ENCODE measurements around the gene MIS18BP1.
"Not testable (repeated sequence)": the region's sequence is repeated elsewhere in the genome, so short reads cannot be mapped to it uniquely, and the experiment has no call there.

Gene MIS18BP1

DNA sequence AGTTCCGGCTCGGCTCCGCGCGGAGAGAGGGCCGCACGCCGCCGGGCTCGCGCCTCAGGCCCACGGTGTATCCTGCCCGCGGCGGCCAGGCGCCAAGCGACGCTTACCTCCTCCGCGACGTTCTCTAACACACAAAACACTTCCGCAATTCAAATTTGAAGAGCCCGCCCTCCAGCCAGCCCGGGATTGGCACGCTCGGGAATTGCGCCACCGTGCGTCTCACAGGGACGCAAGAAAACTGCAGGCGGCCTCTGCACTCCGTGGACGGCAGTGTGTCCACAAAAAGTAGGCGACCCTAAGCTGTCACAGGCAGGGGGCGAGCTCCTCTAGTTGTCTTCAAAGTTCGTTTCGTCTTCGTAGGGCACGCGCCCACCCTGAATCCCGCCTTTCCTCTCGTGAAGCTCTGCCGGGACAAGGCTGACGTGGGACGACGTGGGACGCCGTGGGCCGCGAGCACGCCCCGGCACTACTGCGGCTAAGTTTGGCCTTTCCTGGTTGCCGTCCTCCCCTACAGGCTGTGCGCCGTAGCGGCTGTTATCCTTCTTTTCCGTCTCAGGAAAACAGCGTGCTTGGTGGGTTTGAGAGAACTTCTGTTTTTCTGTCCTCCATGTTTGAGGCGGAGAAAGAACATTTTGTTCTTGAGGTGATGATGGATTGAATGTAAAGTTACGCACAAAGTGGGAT is at the start of gene MIS18BP1:
Gene MIS18BP1 (minus strand): TSS at position 133 of the 684 bp plus-strand sequence. CDS start 5,916 bp downstream, outside the sequence.
- DNase-seq = peak; percentile 67

DNA sequence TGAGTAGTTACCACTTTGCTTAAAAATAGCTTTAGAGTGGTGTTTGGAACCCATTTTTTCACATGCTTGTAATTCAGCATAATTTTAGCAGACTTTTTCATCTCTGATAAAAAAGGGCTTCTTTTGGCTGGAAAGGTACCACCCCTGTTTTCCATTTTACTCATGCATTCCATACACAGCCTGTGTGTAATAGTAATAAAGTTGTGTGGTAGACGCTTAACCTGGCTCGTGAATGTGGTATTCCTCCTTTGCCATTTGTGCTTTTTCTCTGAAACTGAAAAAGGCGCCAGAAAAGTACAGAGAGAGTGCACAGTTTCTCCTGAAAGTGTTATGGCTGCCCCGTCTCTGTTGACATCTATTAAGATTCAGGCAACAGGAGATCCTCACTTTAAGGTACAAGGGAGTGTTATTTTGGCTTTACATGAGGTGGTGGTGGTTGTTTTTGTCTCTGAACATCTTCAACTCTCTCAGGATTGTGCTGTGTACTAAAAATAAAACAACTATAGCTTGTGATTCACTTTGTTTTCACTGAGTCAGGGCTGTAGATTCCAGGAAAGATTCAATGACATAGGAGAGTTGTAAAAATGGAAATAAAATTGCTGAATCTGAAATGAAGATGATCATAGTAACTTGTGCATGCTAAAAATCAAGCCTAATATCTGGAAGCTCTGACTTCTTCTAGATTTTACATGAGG is 45.6 kb upstream of the MIS18BP1 start:
- DNase-seq = no peak

DNA sequence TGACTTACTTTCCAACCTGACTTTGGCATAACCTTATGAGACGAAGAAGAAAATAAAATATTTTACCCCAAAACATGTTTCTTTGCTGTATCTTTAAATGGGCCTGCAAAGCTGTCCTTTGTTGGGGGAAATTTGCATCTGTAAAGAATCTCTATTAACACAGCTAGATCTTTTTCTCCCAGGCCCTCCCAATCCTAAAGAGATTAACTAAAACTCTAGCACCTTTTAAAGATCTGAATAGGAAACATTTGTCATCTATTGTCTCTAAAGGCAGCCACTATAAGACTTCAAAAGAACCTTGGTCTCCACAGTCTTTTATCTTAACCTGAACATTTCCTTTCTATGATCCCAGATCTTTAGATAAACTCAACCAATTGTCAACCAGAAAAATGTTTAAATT is 41.8 kb upstream of the MIS18BP1 start:
- not testable (repeated sequence) for DNase-seq

DNA sequence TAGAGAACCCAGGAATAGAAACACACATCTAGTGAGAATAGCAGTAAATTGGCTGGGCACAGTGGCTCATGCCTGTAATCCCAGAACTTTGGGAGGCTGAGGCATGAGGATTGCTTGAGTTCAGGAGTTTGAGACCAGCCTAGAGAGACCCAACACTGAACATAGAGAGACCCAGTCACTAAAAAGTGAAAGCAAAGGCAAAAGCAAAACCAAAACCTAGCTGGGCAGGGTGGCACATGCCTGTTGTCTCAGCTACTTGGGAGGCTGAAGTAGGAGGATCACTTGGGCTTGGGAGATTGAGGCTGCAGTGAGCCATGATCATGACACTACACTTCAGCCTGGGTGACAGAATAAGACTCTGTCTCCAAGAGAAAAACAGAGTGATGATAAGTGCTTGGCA is 37.5 kb upstream of the MIS18BP1 start:
- no peak for DNase-seq

DNA sequence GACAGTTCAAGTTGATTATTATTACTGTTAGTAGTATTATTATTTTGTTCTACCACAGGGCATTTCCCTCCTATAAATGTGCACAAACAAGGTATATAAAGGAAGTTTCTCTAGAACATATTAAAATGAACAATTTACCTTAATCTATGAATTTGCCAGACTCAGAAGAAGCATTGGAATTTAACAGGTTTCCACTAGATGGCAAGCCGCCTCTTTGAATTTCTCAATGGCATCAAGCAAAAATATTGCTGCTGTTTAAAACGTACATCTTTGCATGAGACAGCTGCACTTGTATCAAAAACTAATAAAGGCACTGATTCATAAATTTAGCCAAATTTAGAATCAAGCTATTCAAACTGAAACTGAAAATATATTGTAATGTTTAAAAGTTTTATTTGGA is 34.6 kb upstream of the MIS18BP1 start:
- no peak for DNase-seq

DNA sequence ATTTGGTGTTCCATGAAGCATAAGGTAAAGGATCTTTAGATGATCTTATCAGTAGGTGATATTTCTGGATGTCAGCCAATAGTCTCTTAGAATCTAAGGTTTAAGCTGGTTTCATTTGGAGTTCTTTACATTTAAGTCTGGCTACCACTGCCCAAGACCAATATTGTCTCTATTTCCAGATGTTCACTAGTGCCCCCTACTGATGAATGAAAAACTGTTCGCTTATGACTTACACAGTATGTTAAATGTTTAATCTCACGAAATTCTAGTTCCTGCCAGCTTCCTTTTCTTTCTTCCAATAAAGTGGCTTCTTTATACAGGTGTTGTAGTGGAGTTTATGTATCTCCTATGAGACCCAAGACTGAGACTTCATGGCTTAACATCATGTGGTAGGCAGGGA is 31.8 kb upstream of the MIS18BP1 start:
- DNase-seq = no peak

DNA sequence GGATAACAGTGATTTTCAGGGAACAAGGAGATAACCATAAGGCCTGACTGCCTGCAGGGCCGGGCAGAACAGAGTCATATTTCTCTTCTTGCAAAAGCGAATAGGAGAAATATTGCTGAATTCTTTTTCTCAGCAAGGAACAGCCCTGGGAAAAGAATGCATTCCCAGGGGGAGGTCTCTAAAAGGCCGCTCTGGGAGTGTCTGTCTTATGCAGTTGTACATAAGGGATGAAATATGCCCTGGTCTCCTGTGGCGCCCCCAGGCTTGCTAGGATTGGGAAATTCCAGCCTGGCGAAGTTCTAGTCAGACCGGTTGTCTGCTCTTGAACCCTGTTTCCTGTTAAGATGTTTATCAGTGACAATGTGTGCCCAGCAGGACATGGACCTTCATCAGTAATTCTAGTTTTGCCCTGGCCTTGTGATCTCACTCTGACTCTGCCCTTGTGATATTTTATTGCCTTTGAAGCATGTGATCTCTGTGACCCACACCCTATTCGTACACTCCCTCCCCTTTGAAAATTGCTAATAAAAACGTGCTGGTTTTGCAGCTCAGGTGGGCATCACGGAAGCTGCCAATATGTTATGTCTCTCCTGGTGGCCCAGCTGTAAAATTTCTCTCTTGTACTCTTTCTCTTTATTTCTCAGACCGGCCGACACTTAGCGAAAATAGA is 28.9 kb upstream of the MIS18BP1 start:
- DNase-seq = not testable (repeated sequence)

DNA sequence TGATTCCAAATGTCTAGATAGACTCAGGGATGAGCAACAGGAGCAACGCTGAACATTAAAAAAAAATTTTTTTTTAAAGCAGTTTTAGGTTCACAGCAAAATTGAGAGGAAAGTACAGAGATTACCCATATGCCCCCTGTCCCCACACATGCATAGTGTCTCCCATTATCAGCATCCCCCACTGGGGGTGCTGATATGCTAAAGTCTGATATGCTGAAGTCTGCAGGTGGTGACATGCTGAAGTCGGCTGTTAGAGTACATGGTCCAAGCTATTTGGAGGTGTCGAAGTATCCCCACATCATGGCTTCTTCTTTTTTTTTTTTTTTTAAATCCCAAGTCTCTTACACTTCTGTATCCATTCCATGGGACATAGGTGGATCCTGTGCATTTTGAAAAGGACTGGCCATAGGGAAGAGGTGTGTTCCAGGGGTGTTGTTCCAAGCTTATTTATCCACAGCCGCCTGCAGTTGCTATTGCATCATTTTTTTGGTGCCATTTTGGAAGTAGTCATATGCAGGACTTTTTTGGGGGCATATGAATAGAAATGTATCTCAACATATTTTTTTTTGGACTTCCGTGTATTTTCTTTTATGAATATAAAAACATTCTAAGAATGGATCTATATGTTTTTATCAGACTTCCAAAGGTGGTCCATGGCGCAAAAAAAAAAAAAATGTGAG is 19.0 kb upstream of the MIS18BP1 start:
- no peak for DNase-seq

DNA sequence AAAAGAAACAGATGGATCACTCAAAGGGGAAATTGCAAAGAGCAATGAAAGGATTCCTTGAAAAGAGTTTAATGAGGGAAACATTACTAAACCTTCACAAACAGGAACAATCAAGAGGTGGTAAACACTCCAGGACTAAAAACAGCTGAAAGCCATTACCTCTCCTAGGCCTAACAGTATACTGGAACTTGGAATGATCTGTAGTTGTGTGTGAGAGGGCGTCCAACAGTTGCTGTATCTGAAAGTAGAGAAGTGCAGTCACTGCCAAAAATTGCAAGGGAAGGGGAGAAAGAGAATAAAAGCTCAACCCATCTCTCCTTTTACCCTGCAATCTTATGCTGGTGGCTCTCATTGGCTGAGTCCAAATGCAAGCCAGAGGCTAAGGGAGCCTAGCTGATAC is 17.0 kb upstream of the MIS18BP1 start:
- no peak for DNase-seq

DNA sequence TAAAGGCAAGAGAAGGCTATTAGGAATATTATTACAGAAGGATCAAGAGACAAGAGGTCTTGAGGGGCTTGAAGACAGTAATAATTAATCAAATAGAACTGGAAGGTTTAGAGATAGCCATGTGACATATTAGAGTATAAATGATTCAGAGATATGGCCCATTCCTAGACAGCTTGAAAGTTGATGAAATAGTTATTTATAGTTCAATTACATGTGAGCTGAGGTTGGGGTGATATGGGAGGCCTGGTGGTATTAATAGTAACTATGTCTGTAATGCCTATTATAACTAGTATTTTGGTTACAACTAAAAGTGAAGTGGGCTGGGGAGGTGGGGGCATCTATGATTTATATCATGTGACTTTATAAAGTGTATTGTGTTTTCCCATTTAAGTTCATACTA is 14.1 kb upstream of the MIS18BP1 start:
- no peak for DNase-seq

DNA sequence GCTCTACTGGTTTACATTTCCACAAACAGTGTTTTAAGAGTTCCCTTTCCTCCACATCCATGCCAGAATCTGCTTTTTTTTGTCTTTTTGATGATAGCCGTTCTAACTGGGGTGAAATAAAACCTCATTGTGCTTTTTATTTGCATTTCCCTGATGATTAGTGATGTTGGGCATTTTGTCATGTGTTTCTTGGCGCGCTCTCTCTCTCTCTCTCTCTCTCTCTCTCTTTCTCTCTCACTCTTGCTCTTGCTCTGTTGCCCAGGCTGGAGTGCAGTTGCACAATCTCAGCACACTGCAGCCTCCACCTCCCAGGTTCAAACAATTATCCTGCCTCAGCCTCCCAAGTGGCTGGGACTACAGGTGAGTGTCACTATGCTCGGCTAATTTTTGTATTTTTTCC is 9.6 kb upstream of the MIS18BP1 start:
- no peak for DNase-seq

DNA sequence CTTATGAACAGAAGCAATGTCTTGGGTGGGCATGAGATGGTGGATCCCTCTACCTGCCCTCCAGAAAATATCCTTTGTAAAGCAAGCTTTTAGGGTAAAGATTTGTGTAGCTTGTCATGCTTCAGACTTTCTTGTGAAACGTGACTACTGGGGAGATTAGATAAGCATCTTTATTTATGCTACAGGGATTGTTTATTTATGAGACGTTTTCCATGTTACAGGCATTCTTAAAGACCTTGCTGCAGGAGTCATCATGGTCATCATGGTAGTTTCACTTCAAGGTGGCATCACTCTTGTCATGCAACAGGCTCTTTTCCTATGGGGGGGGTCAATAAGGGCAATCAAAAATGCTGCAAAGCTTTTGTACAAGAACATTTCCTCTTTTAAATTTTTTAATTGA is 8.2 kb upstream of the MIS18BP1 start:
- DNase-seq = no peak

DNA sequence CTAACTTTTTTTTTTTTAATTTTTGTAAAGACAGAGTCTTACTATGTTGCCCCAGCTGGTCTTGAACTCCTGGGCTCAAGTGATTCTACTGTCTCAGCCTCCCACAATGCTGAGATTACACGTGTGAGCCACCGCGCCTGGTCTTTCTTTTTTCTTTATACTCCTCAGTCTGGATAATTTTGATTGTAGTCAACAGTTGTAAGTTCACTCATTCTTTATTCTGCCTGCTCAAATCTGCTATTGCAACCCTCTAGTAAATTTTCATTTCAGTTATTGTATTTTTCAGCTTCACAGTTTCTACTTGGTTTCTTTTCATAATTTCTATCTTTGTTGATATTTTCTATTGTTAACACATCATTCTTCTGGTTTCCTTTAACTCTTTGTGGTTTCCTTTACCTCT is 5.8 kb upstream of the MIS18BP1 start:
- DNase-seq = no peak

DNA sequence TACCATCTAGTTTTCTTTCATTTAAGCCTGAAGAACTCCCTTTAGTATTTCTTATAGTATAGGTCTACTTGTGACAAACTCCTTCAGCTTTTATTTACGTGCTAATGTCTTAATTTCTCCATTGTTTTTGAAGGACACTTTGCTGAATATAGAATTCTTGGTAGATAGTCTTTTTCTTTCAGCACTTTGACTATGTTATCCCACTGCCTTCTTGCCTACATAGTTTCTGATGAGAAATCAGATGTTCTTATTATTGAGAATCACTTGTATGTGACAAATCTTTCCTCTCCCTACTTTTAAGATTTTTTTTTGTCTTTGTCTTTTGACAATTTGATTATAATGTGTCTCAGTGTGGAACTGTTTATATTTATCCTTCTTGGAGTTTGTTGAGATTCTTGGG is 5.1 kb upstream of the MIS18BP1 start:
- DNase-seq = no peak

DNA sequence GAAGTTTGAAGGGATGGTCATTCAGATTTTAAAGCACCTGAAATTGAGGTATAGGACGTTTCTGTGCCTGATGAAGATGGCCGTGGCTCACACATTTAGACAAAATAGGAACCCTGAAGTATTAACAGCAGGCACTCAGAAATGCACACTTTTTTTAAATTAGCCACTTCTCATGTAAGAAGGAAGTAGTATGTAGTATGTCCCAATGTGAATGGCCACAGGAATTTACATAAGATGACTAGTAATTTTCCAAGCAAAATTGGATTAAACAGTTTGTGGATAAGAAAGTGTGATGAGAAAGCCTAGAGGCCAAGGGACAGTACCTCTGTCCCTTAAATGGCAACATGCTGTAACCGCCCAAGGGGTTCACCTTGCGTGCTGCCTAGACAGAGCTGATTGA is 1.8 kb upstream of the MIS18BP1 start:
- no peak for DNase-seq

DNA sequence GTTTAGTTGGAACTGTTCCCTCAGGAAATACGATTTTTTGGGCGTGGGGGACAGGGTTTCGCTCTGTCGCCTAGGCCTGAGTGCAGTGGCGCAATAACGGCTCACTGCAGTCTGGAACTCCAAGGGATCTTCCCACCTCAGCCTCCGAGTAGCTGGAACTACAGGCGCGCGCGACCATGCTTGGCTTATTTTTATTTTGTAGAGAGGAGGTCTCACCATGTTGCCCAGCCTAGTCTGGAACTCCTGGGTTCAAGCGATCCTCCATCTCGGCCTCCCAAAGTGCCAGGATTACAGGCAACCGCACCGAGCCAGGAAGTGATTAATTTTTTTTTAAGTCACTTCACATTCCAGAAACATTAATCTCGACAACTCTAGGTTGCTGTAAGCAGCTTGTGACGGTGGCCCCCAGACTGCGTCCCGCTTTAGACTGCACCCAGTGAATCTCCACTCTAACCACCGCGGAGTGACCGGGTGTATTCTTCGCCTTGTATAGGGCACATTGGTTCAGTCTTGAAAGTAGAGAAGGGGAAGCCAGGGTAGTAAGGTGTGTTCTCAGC is 830 bp upstream of the MIS18BP1 start:
- DNase-seq = no peak

DNA sequence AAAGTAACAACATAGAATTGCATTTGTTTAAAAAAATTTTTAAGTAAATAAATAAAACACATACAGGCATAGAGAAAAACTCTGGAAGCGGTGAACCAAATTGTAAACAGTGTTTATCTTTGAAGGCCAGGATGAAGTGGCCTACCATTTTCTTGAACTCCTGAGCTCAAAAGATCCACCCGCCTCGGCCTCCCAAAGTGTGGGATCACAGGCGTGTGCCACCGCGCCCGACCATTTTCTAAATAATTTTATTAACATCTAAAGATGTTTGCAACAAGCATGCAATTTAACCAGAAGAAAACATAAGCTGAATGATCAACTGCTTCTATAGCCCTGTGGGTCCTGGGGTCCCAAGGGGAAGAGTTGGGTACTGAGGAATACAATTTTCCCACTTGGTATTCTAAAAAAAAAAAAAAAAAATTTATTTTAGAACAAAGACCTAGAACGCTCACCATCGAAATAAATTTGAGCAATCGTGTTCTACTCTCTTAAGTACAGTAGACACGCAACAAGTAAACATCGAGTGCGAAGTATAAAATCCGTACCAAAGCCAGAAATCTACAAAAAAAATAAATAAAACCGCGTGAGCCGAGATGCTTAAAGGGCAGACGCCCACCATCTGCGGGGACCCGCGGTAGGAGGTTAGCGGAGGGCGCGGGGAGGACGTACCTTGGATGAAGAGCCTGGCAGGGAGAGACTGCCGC is 484 bp downstream of the MIS18BP1 start:
- no peak for DNase-seq

DNA sequence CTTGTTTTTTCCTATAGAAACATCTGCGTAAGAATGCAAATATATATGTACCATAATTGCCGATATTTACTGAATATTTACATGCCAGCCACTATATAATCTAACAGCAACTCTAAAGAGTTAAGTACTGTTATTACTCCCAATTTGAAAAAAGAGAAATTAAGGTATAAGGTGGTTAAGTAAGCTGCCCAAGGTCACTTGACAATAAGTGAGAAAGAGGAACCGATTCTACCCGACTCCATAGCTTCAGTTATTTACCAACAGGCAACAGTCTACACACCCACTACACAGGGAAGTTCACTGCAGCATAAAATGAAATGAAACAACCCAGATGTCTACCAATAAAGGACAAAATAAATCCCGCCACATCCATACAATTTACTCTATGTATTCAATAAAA is 1.1 kb downstream of the MIS18BP1 start:
- DNase-seq = peak; percentile 9

DNA sequence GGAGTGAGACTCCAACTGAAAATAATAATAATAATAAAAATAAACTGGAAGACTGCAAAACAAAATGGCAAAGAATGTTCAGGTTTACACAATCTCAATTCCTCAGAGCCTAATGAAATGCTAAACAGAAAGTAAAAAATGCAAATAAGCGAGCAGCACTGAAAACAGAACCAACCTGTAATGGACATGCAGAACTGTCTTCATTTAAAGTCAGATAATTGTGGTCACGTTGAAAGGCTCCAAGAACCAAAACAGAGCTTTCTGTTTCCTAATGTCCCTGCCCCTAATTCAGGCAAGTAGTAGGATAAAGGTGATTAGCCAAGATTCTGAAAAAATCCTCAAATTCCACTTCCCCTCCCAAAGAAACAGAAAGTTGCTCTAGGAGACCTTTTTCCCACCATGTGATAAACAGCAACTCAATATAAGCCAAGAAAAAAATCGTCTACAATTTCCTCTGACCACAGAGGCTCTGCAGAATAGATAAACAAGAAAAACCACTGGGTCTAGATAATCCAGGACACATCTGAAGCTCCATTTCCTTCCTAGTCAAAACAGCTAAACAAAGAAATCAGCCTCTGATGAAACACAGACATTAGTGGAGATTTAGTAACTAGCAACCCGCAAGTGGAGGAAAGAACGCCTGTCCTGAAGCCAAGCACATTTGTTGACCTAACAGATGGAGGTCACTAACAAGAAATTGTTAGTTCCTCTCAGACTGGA is 3.0 kb downstream of the MIS18BP1 start:
- no peak for DNase-seq

DNA sequence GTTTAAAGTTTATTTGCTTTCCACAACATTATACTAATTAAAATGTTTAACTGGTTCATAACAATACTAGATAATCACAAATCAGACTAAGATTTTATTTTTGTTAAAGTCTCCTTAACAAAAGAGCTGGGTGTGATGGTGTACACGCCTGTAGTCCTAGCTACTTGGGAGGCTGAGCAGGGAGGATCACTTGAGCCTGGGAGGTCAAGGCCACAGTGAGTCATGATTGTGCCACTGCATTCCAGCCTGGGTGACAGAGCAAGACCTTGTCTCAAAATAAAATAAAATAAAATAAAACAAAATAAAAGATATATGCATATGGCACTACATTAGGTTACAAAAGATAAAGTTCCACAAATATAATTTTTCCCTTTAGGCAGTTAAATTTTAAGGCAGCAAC is 5.6 kb downstream of the MIS18BP1 start:
- DNase-seq = no peak

DNA sequence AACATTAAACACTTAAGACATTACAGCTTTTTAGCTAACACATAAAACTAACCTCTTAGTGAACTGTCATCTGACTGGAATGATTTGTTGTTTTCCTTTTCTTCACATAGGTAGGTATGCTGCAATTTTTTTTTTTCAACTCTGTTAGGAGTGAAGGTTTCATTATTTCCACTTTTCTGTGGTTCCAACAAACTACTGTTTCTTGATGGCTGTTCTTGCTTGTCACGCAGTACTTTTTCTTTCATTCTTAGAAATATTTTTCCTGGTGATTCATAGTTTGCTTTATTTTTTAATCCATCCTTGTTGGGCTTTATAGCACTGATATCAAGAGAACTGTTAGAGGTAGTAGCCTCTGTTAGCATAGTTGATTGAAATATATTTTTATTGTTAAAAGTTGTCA is 6.3 kb downstream of the MIS18BP1 start:
- DNase-seq = no peak

DNA sequence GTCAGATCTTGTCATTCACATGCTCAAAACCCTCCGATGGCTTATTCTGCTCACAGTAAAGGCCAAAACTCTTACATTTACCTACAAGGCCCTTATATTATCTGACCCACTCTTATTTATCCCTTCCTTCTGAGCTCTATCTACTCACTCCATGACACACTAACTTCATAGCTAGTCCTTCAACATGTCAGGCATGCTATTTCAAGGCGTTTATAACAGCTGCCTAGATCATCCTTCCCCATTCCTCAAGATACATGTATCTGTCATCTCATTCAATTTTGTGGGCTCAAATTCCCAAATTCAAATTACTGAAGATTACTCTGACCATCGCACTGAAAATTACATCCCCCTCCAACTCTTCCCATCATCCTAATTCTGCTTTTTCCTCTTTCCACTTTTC is 6.9 kb downstream of the MIS18BP1 start:
- no peak for DNase-seq

All from DMS79 (cell line).